WERI-Rb-1 (cell line): Measurements from ENCODE around the gene HDAC10.

ENCODE experiments used
- DNase-seq: peaks from one replicate; pipeline ENCODE4 v3.0.0-alpha.2; 2020
- H3K27ac ChIP-seq: fragments of 250-450 bp; sonication (Bioruptor Pico); 2 replicates; pipeline ENCODE4 v1.5.1; 2020; ENCODE audit warnings: mild to moderate bottlenecking, moderate library complexity
- H3K27me3 ChIP-seq: fragments of 250-450 bp; sonication (Bioruptor Pico); 2 replicates; pipeline ENCODE4 v1.5.1; 2021; ENCODE audit warnings: mild to moderate bottlenecking, low read depth, moderate library complexity; ENCODE audit not compliant: insufficient read depth, severe bottlenecking
- H3K36me3 ChIP-seq: fragments of 250-450 bp; sonication (Bioruptor Pico); 2 replicates; pipeline ENCODE4 v1.5.1; 2020; ENCODE audit warnings: mild to moderate bottlenecking, moderate library complexity
- H3K4me3 ChIP-seq: 2 replicates; pipeline ENCODE4 v1.5.1; 2011; ENCODE audit warnings: low read depth, mild to moderate bottlenecking, control low read depth, low read length
- H3K9me3 ChIP-seq: fragments of 250-450 bp; sonication (Bioruptor Pico); 2 replicates; pipeline ENCODE4 v1.5.1; 2021; ENCODE audit warnings: mild to moderate bottlenecking, moderate library complexity; ENCODE audit not compliant: severe bottlenecking
- TF ChIP-seq, protein P1 (sequence below): IDR thresholded peaks from 2 replicates; pipeline ENCODE4 v1.5.1; 2011; ENCODE audit warnings: low read depth, mild to moderate bottlenecking, control low read depth, inconsistent platforms, low read length

The HDAC10 gene

DNA sequence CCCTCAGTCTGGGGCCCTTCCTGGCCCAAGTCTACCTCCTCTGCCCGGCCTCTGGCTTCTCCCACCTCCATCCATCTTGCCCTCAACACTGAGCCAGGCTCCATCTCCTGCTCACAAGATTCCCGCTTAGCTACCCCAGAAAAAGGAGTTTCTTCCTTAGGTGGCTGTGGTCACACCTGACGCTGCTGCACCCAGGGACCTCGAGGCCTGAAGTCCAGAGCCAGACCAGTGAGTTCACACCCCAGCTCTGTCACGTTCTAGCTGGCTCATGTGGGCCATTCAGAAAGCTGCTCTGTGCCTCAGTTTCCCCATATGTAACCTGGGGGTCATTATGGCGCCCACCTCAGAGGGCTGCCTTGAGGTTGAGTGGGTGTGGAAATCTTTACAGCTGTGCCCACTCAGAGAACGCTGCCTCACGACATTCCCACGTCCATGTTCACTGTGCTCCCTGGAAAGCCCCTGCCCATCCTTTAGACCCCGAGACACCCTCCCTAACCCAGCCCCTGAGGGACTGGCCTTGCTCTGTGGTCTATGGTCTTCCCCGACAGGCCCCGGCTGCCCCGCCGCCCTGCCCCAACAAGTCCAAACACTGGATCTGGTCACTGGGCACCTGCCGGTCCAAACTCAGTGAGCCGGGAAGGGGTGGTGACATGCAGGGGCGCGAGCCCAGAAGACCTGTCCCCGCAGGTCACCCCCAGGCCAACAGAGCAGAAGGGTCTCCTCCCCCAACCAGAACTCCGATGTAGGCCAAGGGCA is 46.6 kb upstream of the HDAC10 start:
- no peaks in the 10 kb centered on the region for H3K9me3 ChIP-seq
- H3K36me3 ChIP-seq = peaks cover 47% of the 10 kb centered on the region
- no peaks in the 10 kb centered on the region for H3K27me3 ChIP-seq
- TF ChIP-seq, protein P1, sequence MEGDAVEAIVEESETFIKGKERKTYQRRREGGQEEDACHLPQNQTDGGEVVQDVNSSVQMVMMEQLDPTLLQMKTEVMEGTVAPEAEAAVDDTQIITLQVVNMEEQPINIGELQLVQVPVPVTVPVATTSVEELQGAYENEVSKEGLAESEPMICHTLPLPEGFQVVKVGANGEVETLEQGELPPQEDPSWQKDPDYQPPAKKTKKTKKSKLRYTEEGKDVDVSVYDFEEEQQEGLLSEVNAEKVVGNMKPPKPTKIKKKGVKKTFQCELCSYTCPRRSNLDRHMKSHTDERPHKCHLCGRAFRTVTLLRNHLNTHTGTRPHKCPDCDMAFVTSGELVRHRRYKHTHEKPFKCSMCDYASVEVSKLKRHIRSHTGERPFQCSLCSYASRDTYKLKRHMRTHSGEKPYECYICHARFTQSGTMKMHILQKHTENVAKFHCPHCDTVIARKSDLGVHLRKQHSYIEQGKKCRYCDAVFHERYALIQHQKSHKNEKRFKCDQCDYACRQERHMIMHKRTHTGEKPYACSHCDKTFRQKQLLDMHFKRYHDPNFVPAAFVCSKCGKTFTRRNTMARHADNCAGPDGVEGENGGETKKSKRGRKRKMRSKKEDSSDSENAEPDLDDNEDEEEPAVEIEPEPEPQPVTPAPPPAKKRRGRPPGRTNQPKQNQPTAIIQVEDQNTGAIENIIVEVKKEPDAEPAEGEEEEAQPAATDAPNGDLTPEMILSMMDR = no peak
- no peak for DNase-seq
- H3K4me3 ChIP-seq = no peak overlapping the region
- no peak overlapping the region; the same call in 1 of the 2 replicates for H3K27ac ChIP-seq

DNA sequence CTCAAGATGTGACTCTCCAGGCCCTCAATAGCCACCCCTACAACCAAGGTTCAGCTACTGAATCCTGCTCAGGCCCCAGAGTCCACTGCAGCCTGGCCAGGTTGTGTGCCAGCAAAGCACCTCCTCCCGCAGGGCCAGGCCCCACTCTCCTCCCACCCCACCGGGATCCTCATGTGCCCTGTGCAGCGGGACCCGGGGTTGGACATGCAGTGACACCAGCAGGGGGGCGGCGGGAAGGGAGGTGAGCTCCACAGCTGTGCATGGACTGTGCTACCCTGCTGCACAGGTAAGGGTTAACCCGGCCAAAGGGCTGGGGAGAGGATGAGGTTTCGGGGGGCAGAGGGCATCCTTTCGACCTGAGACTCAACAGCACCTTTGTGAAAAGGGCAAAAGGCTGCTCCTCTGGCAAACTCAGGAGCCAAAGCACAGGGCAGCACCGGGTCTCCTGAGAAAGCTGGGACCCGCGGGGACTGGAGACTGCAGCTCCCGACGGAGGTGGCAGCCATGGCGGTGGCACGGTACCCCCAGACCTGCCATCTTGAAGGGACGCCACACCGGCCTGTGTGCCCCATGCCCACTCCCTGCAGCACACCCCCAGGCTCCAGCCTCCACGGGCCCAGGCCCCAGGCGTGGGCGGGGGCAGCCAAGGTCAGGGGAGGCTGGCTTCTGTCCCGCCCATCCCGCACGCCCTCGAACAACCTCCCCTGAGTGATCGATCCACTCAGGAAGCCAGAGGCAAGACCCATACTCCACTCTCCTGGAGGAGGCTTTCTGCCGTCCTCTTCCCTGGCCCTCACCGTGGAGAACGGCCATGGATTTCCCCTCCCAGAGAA is 45.8 kb upstream of the HDAC10 start:
- Histone ChIP-seq H3K27ac (peak overlapping the region; percentile 24), H3K9me3 (no peaks in the 10 kb centered on the region), H3K36me3 (peaks cover 42% of the 10 kb centered on the region), H3K4me3 (no peak overlapping the region), H3K27me3 (no peaks in the 10 kb centered on the region)
- TF ChIP-seq, protein P1 = no peak
- peak; percentile 69 for DNase-seq

DNA sequence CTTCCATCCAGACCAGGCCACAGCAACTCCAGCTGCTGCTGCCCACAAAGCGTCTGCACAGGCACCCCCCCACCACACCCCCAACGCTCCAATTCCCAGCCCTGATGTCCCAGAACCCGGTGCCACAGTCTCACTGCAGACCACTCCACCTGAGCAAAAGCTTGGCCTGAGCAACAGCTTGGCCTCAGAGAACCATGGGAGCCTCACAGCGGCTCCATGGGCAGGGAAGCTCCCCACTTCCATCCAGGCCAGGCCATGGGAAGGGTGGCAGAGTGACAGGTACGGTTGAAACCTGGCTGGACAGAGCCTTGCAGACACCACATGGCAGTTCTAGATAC is 43.2 kb upstream of the HDAC10 start:
- no peak for DNase-seq
- no peaks in the 10 kb centered on the region for H3K27me3 ChIP-seq
- H3K4me3 ChIP-seq = no peak overlapping the region
- peaks cover 46% of the 10 kb centered on the region for H3K36me3 ChIP-seq
- no peak overlapping the region for H3K27ac ChIP-seq
- no peaks in the 10 kb centered on the region for H3K9me3 ChIP-seq
- TF ChIP-seq, protein P1 = no peak

DNA sequence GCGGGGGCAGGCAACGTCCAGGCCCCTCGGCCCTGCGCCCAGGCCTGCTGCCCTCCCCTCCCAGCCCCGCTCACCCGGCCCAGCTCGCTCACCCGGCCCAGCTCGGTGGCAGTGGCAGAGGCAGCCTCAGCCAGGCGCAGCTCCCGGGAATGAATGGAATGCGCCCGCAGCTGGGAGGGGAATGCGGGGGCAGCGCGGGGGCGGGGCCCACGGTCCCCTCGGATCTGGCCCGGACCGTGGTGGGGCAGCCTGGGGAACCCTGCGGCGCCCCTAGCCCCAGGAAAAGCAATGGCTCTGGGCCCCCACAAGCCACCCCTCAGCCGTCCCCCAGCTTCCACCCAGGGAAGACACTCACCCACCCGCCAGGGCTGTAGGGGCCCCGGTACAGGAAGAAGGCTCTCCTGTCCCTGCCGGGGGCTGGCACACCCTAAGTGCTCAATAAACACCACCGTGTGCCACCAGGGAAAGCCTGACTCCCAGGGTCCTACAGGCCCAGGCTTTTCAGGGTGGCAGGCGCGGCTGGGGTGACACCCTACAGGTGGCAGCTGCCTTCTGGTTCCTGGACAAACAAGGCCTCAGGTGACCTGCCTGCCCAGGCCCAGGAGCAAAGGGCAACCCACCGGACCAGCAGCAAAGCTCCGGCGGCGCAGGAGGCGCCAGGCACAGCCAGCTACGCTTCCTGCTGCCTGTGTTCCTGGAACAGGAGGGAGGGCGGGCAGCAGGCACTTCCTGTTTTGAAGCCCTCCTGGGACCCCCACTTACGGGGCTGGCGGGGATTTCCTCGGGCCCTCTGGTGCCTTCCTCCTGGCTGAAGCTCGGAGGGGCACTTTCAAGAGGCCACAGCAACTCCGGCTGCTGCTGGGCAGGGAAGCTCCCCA is 42.6 kb upstream of the HDAC10 start:
- no peaks in the 10 kb centered on the region for H3K27me3 ChIP-seq
- DNase-seq = no peak
- H3K9me3 ChIP-seq = no peaks in the 10 kb centered on the region
- H3K36me3 ChIP-seq = peaks cover 50% of the 10 kb centered on the region
- TF ChIP-seq, protein P1 = no peak
- no peak overlapping the region for H3K27ac ChIP-seq
- H3K4me3 ChIP-seq = no peak overlapping the region

DNA sequence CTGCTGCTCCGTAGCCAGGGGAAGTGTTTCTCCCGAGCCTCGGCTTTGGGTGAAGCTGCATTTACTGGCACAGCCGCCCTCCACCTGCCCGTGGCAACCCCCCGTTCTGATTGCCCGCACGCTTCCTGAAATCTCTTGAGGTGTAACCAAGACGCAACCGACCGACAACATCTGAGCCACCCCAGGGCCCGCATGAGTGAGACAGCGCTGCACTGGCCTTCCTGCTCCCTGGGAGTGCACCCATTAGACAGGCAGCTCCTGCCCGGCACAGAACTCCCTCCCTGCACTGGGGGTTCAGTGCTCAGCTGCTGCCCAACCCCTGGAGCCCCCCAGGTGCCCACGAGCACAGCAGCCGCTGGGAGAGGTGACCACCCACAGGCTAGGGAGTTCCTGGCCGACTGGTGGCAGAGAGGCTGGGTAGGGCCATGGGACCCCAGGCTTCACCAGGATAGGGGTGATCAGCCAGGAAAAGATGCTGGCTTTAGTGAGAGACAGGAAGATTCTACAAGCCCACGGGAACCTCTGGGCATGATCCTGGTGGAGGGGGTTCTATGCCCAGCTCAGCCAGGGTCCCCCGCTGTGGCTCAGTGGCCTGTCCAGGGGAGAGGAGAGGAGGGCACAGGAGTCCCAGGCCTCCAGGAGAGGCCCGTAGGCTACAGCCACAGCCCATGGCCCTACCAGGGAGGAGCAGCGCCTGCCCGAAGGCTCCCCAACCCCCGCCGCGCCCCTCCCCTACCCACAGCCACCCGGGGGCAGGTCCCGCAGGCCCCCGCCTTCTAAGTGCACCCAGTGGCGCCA is 41.8 kb upstream of the HDAC10 start:
- no peak overlapping the region for H3K4me3 ChIP-seq
- no peaks in the 10 kb centered on the region for H3K27me3 ChIP-seq
- H3K27ac ChIP-seq = no peak overlapping the region
- H3K9me3 ChIP-seq = no peaks in the 10 kb centered on the region
- TF ChIP-seq, protein P1 = no peak
- DNase-seq = no peak
- H3K36me3 ChIP-seq = peaks cover 57% of the 10 kb centered on the region
